Tibial artery (tissue), 4 donors: Measurements from ENCODE around the gene IFNG-AS1.

Experiments
- DNase-seq, 2 donors: peaks; one replicate each; pipeline ENCODE4 v3.0.0-alpha.2; 2019
- H3K27ac ChIP-seq, 2 donors: fragments of 200-600 bp; sonication (generic) in 1 of 2; 1 replicate in 1 of 2; 2 replicates in 1 of 2; pipeline ENCODE4 v1.5.1; 2018 to 2019; ENCODE audit warnings: mild to moderate bottlenecking in 1 of 2
- H3K27me3 ChIP-seq, 2 donors: fragments of 200-600 bp; sonication (generic) in 1 of 2; one replicate each; pipeline versions ENCODE4 v1.5.1 to v1.6.0; 2016 to 2019
- H3K36me3 ChIP-seq, 3 donors: fragments of 200-600 bp; sonication (generic) in 2 of 3; one replicate each; pipeline ENCODE4 v1.5.1; 2016 to 2019; ENCODE audit warnings: mild to moderate bottlenecking in 2 of 3
- H3K4me1 ChIP-seq, 4 donors: fragments of 200-600 bp; sonication (generic) in 2 of 4; 1 replicate in 3 of 4; 2 replicates in 1 of 4; pipeline ENCODE4 v1.5.1; 2016 to 2019
- H3K4me3 ChIP-seq, 2 donors: fragments of 200-600 bp; sonication (generic) in 1 of 2; 1 replicate in 1 of 2; 2 replicates in 1 of 2; pipeline ENCODE4 v1.5.1; 2018 to 2019; ENCODE audit warnings: mild to moderate bottlenecking in 2 of 2
- H3K9me3 ChIP-seq, 3 donors: fragments of 200-600 bp; sonication (generic) in 1 of 3; one replicate each; pipeline ENCODE4 v1.5.1; 2016 to 2019
- CTCF ChIP-seq, 2 experiments: fragments of 200-600 bp in 1 of 2; fragments of 450-650 bp in 1 of 2; IDR thresholded peaks; one replicate each; pipeline ENCODE4 v1.5.1; 2017 to 2019; ENCODE audit warnings: antibody characterized with exemption in 2 of 2, mild to moderate bottlenecking in 1 of 2, moderate library complexity in 1 of 2
- intact Hi-C: fragments of 100-400 bp; cut with DNase I; formaldehyde crosslinking; loops from one replicate; pipeline ENCODE4 v1.15.0; 2023; ENCODE audit warnings: low total_unique reads

The IFNG-AS1 gene

GRCh38 chr12:68011882-68012207, 22.6 kb downstream of the IFNG-AS1 start:
- no peak for DNase-seq
- Histone ChIP-seq H3K9me3 (no peaks in the 10 kb centered on the region), H3K27ac (no peak overlapping the region), H3K4me3 (no peak overlapping the region), H3K36me3 (no peaks in the 10 kb centered on the region), H3K27me3 (no peaks in the 10 kb centered on the region), H3K4me1 (no peaks in the 10 kb centered on the region)
- TF ChIP-seq CTCF (IDR thresholded peaks at IDR 0.05): no peak
- intact Hi-C loops: no loop called here

- no peak for DNase-seq
- no peak overlapping the region for H3K27ac ChIP-seq
- no peak overlapping the region for H3K4me3 ChIP-seq
- TF ChIP-seq CTCF (IDR thresholded peaks at IDR 0.05): no peak
- no peaks in the 10 kb centered on the region for H3K36me3 ChIP-seq
- no peaks in the 10 kb centered on the region for H3K9me3 ChIP-seq
- H3K27me3 ChIP-seq: no peaks in the 10 kb centered on the region
- no peaks in the 10 kb centered on the region for H3K4me1 ChIP-seq
- intact Hi-C loops: no loop called here
Observed at GRCh38 chr12:68012712-68013111, 23.5 kb downstream of the IFNG-AS1 start.

- Histone ChIP-seq H3K36me3 (no peaks in the 10 kb centered on the region), H3K4me3 (no peak overlapping the region), H3K27ac (no peak overlapping the region), H3K9me3 (no peaks in the 10 kb centered on the region), H3K4me1 (no peaks in the 10 kb centered on the region), H3K27me3 (no peaks in the 10 kb centered on the region)
- no peak for DNase-seq
- intact Hi-C loops: no loop called here
- TF ChIP-seq CTCF (IDR thresholded peaks at IDR 0.05): no peak
Observed at GRCh38 chr12:68013181-68013580, 23.9 kb downstream of the IFNG-AS1 start.

- Histone ChIP-seq H3K4me1 (no peaks in the 10 kb centered on the region), H3K36me3 (no peaks in the 10 kb centered on the region), H3K4me3 (no peak overlapping the region), H3K27ac (no peak overlapping the region), H3K27me3 (no peaks in the 10 kb centered on the region), H3K9me3 (no peaks in the 10 kb centered on the region)
- no peak for DNase-seq
- no peak for TF ChIP-seq CTCF (IDR thresholded peaks at IDR 0.05)
- intact Hi-C loops: no loop called here
Observed at GRCh38 chr12:68016136-68016535, 26.9 kb downstream of the IFNG-AS1 start.

GRCh38 chr12:68018315-68018714, 29.1 kb downstream of the IFNG-AS1 start:
- no peak for TF ChIP-seq CTCF (IDR thresholded peaks at IDR 0.05)
- Histone ChIP-seq H3K27ac (no peak overlapping the region), H3K36me3 (peaks cover 0 to 4% (median 0%) of the 10 kb centered on the region in 3 donors)

GRCh38 chr12:68020049-68020448, 30.8 kb downstream of the IFNG-AS1 start:
- no peak overlapping the region for H3K4me3 ChIP-seq
- H3K36me3 ChIP-seq: peaks cover 0 to 4% (median 0%) of the 10 kb centered on the region in 3 donors
- no peaks in the 10 kb centered on the region for H3K4me1 ChIP-seq
- H3K27me3 ChIP-seq: no peaks in the 10 kb centered on the region
- H3K9me3 ChIP-seq: no peaks in the 10 kb centered on the region
- intact Hi-C loops: no loop called here
- H3K27ac ChIP-seq: no peak overlapping the region
- DNase-seq: no peak
- no peak for TF ChIP-seq CTCF (IDR thresholded peaks at IDR 0.05)

More at GRCh38 chr12:68018315-68018714, 29.1 kb downstream of the IFNG-AS1 start:
- H3K27me3 ChIP-seq: no peaks in the 10 kb centered on the region
- H3K4me1 ChIP-seq: no peaks in the 10 kb centered on the region
- no peak for DNase-seq
- H3K4me3 ChIP-seq: no peak overlapping the region
- intact Hi-C loops: no loop called here
- H3K9me3 ChIP-seq: no peaks in the 10 kb centered on the region
